AG04450 (cell line): ENCODE measurements around the gene BLVRA. TPM values are rescaled to one million over a fixed set of nuclear protein-coding genes. Genes with fewer than 3 reads are reported as not detected.
"Not testable (repeated sequence)": the region's sequence is repeated elsewhere in the genome, so short reads cannot be mapped to it uniquely, and the experiment has no call there.

ENCODE experiments used
- CTCF ChIA-PET: fragments of 300-600, 350-600 bp; formaldehyde crosslinking; extraction: SDS; loops from one replicate; lab custom pipeline; 2022; ENCODE audit warnings: antibody characterized with exemption, inconsistent platforms; lab: Charles Lee
- POLR2A ChIA-PET: fragments of 350-600 bp; formaldehyde crosslinking; extraction: SDS; loops from one replicate; lab custom pipeline; 2021; ENCODE audit warnings: antibody characterized with exemption, inconsistent platforms; lab: Yijun Ruan, JAX
- DNase-seq: peaks from one replicate; pipeline ENCODE4 v3.0.0-alpha.2; 2011; ENCODE audit warnings: low read depth, low spot score
- H3K27ac ChIP-seq: one replicate; pipeline ENCODE4 v1.5.1; 2012; ENCODE audit warnings: low read depth, low read length, control low read depth
- H3K27me3 ChIP-seq: one replicate; pipeline ENCODE4 v1.6.0; 2012; ENCODE audit warnings: low read length; ENCODE audit not compliant: control insufficient read depth, insufficient read depth
- H3K4me3 ChIP-seq: 2 replicates; pipeline ENCODE4 v1.5.1; 2011; ENCODE audit warnings: mild to moderate bottlenecking, low read depth, low read length, control low read depth
- H3K9me3 ChIP-seq: 2 replicates; pipeline ENCODE4 v1.5.1; 2012; ENCODE audit warnings: low read length; ENCODE audit not compliant: control insufficient read depth, insufficient read depth
- CTCF ChIP-seq: IDR thresholded peaks from 2 replicates; pipeline ENCODE4 v1.5.1; 2011; ENCODE audit warnings: low read depth, low read length, control low read depth, inconsistent platforms
- polyA plus RNA-seq: library from polyadenylated mRNA; depleted of rRNA; stranded (reverse); fragments of >200 nt; gene quantifications from 2 replicates; pipeline ENCODE4 v1.2.3, GENCODE V29; 2011

The BLVRA gene
- polyA plus RNA-seq, 1 experiment, result 58.7 TPM

- no peak overlapping the region for H3K4me3 ChIP-seq
- ChIA-PET POLR2A (no interaction called here), CTCF (no interaction called here)
- no peak for TF ChIP-seq CTCF
- DNase-seq, result no peak
- no peaks in the 10 kb centered on the region for H3K9me3 ChIP-seq
- no peak overlapping the region for H3K27ac ChIP-seq
- no peaks in the 10 kb centered on the region for H3K27me3 ChIP-seq
Measured at GRCh38 chr7:43803865-43804264, 45.4 kb downstream of the BLVRA start.

GRCh38 chr7:43808410-43808809 is 49.9 kb downstream of the BLVRA start:
- Histone ChIP-seq H3K27me3 (peaks cover 2% of the 10 kb centered on the region), H3K27ac (no peak overlapping the region), H3K9me3 (peaks cover 2% of the 10 kb centered on the region; the same call in 1 of the 2 replicates), H3K4me3 (no peak overlapping the region)
- DNase-seq, result no peak
- TF ChIP-seq CTCF, result no peak
- POLR2A ChIA-PET, result no interaction called here
- CTCF ChIA-PET, result no interaction called here

- DNase-seq, POLR2A ChIA-PET, H3K27ac ChIP-seq, H3K4me3 ChIP-seq, H3K9me3 ChIP-seq: not testable (repeated sequence)
- CTCF ChIA-PET, result interaction anchor here (0.6 kb wide), 1 partner anchor 879 kb away, joined by 3 read pairs; no protein-coding TSS in a partner anchor
- H3K27me3 ChIP-seq, result peaks cover 17% of the 10 kb centered on the region
- 0 out of 2 replicates have a peak, but pooled peaks have one; percentile 10 for TF ChIP-seq CTCF
Measured at GRCh38 chr7:43810195-43810941, 51.9 kb downstream of the BLVRA start.

- Histone ChIP-seq H3K27ac (no peak overlapping the region), H3K9me3 (peaks cover 3% of the 10 kb centered on the region; the same call in 1 of the 2 replicates), H3K27me3 (peaks cover 26% of the 10 kb centered on the region), H3K4me3 (no peak overlapping the region)
- no peak for TF ChIP-seq CTCF
- DNase-seq, result no peak
- POLR2A ChIA-PET, result interaction anchor here (0.6 kb wide), 1 partner anchor 64 kb away, joined by 3 read pairs; no protein-coding TSS in a partner anchor
- CTCF ChIA-PET, result interaction anchor here (0.8 to 1.2 kb wide), 2 partner anchors 115 to 233 kb away, joined by 3 to 7 read pairs; no protein-coding TSS in a partner anchor
Measured at GRCh38 chr7:43815373-43815772, 56.9 kb downstream of the BLVRA start.

- CTCF ChIA-PET, result interaction anchor here (0.5 kb wide), 1 partner anchor 71 kb away, joined by 4 read pairs; no protein-coding TSS in a partner anchor
- POLR2A ChIA-PET, result not testable (repeated sequence)
Measured at GRCh38 chr7:43816046-43816797, 57.7 kb downstream of the BLVRA start.

GRCh38 chr7:43823425-43823824 is 64.9 kb downstream of the BLVRA start:
- H3K27me3 ChIP-seq, result peaks cover 37% of the 10 kb centered on the region
- H3K27ac ChIP-seq, POLR2A ChIA-PET, H3K4me3 ChIP-seq, H3K9me3 ChIP-seq, DNase-seq: not testable (repeated sequence)
- CTCF ChIA-PET, result interaction anchor here (1.8 kb wide), 1 partner anchor 16 kb away, joined by 7 read pairs; no protein-coding TSS in a partner anchor

More at GRCh38 chr7:43816046-43816797, 57.7 kb downstream of the BLVRA start:
- peaks cover 29% of the 10 kb centered on the region for H3K27me3 ChIP-seq
- H3K27ac ChIP-seq, H3K9me3 ChIP-seq, H3K4me3 ChIP-seq, DNase-seq: not testable (repeated sequence)
